ENCODE measurements around the gene SUPT3H. TPM values are rescaled to one million over a fixed set of nuclear protein-coding genes. Genes with fewer than 3 reads are reported as not detected.

SUPT3H gene
- total and polyA plus RNA-seq, 2 of the 13 experiments (the other 11 are each of a cell fraction or from before 2014, with no cell fraction given): 11.9 to 36.1 TPM

DNA sequence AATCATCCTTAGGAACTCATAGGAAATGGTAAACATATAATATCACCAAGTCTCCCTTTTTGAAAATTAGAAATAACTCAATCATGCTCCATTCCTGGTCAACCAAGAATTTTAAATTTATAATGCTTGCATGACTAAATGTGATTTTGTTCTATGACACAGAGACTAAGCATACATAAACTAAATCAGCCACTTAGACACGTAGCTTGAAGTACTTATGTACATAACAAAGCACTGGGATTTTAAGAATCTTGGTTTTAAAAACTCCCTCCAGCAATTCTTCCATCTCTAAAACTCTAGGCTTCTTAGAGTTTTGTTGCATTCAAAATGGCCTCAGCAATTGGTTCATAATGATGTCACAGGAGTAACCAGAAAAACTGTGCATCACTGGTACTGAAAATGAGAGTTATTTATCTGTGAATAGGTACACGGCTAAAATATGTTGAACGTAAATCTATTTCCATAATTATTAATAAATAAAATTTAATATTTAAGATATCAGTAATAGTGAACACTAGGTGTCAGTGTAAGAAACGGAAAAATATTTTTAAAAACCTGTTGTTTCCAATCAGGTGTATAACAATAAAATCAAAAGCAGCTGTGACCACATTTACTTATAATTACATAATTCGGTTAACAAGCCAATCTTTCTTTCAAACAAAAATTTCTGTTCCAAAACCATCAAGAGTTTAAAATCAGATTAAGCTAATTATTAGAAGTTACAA, 291.2 kb downstream of the SUPT3H start:
- WGBS (ENCODE audit: low lambda C conversion rate): 96% methylated on average over 5 of the region's 5 CpGs

More for the DNA sequence above, 291.2 kb downstream of the SUPT3H start:
- no peak overlapping the region for H2AFZ ChIP-seq (ENCODE audit: low read length)
- no peaks in the 10 kb centered on the region for H3K9me3 ChIP-seq (ENCODE audit: low read length)
- CTCF ChIA-PET (ENCODE audit: low intra/inter-chr PET ratio, low total read pairs): no interaction called here
- FAIRE-seq: no peak
- H3K4me3 ChIP-seq (replicated peaks in 1 of 3; ENCODE audit: insufficient read depth in 1 of 3, low read depth in 2 of 3, low read length in 3 of 3): no peak overlapping the region
- H3K4me1 ChIP-seq (ENCODE audit: insufficient read depth, low read length): no peaks in the 10 kb centered on the region
- DNase-seq (ENCODE audit: low spot score): no peak
- H3K9ac ChIP-seq (ENCODE audit: insufficient read depth, low read depth, low read length): no peak overlapping the region
- H3K36me3 ChIP-seq (replicated peaks in 1 of 2; ENCODE audit: control insufficient read depth in 1 of 2, insufficient read depth in 2 of 2, low read length in 2 of 2): no peaks in the 10 kb centered on the region
- no TSS peak for BruUV-seq (replicated peaks)
- TF ChIP-seq, protein P1, sequence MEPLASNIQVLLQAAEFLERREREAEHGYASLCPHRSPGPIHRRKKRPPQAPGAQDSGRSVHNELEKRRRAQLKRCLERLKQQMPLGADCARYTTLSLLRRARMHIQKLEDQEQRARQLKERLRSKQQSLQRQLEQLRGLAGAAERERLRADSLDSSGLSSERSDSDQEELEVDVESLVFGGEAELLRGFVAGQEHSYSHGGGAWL (CRISPR knock-in tag; IDR thresholded peaks at IDR 0.05): no peak
- TF ChIP-seq CENPX (CRISPR knock-in tag; IDR thresholded peaks at IDR 0.05) (no peak), PTBP1 (IDR thresholded peaks at IDR 0.05; ENCODE audit: low read depth, low read length, poor library complexity, severe bottlenecking) (no peak), ZNF296 (CRISPR knock-in tag; conservative IDR thresholded peaks at IDR 0.05) (no peak), ONECUT2 (CRISPR knock-in tag; IDR thresholded peaks at IDR 0.05) (no peak), ZNF383 (CRISPR knock-in tag; IDR thresholded peaks at IDR 0.05; ENCODE audit: borderline replicate concordance) (no peak), NFAT5 (CRISPR knock-in tag; IDR thresholded peaks at IDR 0.05) (no peak), SP140L (CRISPR knock-in tag; IDR thresholded peaks at IDR 0.05; ENCODE audit: borderline replicate concordance) (no peak), CHD2 (IDR thresholded peaks at IDR 0.05; ENCODE audit: low read depth, low read length) (no peak), MEF2D (CRISPR knock-in tag; IDR thresholded peaks at IDR 0.05) (no peak), PHB2 (IDR thresholded peaks at IDR 0.05; ENCODE audit: partially characterized antibody) (no peak), KDM6A (CRISPR knock-in tag; IDR thresholded peaks at IDR 0.05; ENCODE audit: low read depth) (no peak), SOX5 (CRISPR knock-in tag; IDR thresholded peaks at IDR 0.05; ENCODE audit: borderline replicate concordance) (no peak)
- TF ChIP-seq, protein P2, sequence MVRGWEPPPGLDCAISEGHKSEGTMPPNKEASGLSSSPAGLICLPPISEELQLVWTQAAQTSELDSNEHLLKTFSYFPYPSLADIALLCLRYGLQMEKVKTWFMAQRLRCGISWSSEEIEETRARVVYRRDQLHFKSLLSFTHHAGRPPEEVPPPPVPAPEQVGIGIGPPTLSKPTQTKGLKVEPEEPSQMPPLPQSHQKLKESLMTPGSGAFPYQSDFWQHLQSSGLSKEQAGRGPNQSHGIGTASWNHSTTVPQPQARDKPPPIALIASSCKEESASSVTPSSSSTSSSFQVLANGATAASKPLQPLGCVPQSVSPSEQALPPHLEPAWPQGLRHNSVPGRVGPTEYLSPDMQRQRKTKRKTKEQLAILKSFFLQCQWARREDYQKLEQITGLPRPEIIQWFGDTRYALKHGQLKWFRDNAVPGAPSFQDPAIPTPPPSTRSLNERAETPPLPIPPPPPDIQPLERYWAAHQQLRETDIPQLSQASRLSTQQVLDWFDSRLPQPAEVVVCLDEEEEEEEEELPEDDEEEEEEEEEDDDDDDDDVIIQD (CRISPR knock-in tag; IDR thresholded peaks at IDR 0.05; ENCODE audit: low read depth): no peak
- TF ChIP-seq, protein P3, sequence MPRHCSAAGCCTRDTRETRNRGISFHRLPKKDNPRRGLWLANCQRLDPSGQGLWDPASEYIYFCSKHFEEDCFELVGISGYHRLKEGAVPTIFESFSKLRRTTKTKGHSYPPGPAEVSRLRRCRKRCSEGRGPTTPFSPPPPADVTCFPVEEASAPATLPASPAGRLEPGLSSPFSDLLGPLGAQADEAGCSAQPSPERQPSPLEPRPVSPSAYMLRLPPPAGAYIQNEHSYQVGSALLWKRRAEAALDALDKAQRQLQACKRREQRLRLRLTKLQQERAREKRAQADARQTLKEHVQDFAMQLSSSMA (CRISPR knock-in tag; IDR thresholded peaks at IDR 0.05): no peak
- POLR2A ChIA-PET: no interaction called here
- H3K27ac ChIP-seq (ENCODE audit: extremely low read length, insufficient read depth, low read length): no peak overlapping the region
- in situ Hi-C loops (cut with HindIII; ENCODE audit: extremely low pct_ligation_motif_present, low pct_unique_long_range_greater_than_20kb) (no loop called here), intact Hi-C loops (cut with micrococcal nuclease; ENCODE audit: unreplicated experiment) (no loop called here)
- no peaks in the 10 kb centered on the region for H4K20me1 ChIP-seq (ENCODE audit: insufficient read depth, low read length)
- no peak for ATAC-seq
- no peaks in the 10 kb centered on the region for H3K27me3 ChIP-seq (ENCODE audit: control insufficient read depth in 1 of 2, insufficient read depth in 2 of 2, low read length in 2 of 2)
- no peak overlapping the region for H3K4me2 ChIP-seq (ENCODE audit: low read depth, low read length)
- no peaks in the 10 kb centered on the region for H3K79me2 ChIP-seq (ENCODE audit: insufficient read depth, low read length)

Measured in HepG2 (cell line).